ENCODE data around the gene C1orf53.

- no peak for TF ChIP-seq ZFP30 (CRISPR knock-in tag; IDR thresholded peaks at IDR 0.05)
- no peak for TF ChIP-seq ARNTL (CRISPR knock-in tag; IDR thresholded peaks at IDR 0.05; ENCODE audit: borderline replicate concordance, low read depth)
- TF ChIP-seq, protein P1, sequence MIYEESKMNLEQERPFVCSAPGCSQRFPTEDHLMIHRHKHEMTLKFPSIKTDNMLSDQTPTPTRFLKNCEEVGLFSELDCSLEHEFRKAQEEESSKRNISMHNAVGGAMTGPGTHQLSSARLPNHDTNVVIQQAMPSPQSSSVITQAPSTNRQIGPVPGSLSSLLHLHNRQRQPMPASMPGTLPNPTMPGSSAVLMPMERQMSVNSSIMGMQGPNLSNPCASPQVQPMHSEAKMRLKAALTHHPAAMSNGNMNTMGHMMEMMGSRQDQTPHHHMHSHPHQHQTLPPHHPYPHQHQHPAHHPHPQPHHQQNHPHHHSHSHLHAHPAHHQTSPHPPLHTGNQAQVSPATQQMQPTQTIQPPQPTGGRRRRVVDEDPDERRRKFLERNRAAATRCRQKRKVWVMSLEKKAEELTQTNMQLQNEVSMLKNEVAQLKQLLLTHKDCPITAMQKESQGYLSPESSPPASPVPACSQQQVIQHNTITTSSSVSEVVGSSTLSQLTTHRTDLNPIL (CRISPR knock-in tag; IDR thresholded peaks at IDR 0.05; ENCODE audit: low read depth): no peak
- no peak for TF ChIP-seq ESRRG (CRISPR knock-in tag; IDR thresholded peaks at IDR 0.05)
- TF ChIP-seq ZNF565 (CRISPR knock-in tag; conservative IDR thresholded peaks at IDR 0.05; ENCODE audit: low read depth): no peak
- TF ChIP-seq CSDC2 (CRISPR knock-in tag; IDR thresholded peaks at IDR 0.05): no peak
- no peak for TF ChIP-seq CSRNP3 (CRISPR knock-in tag; IDR thresholded peaks at IDR 0.05)
- no peak for TF ChIP-seq PATZ1 (CRISPR knock-in tag; IDR thresholded peaks at IDR 0.05; ENCODE audit: borderline replicate concordance)
- no peak for TF ChIP-seq PPARA (CRISPR knock-in tag; IDR thresholded peaks at IDR 0.05; ENCODE audit: borderline replicate concordance)
- TF ChIP-seq GLIS3 (CRISPR knock-in tag; IDR thresholded peaks at IDR 0.05): no peak
Observed at GRCh38 chr1:197908716-197909220, 6.3 kb downstream of the C1orf53 start.

All from SK-N-SH treated with all-trans-retinoic acid at 6 μM for 48 hours (cell line).